SIG-M5 treated with dmso at 0.1 percent for 504 hours (cell line): ENCODE results near the gene UMAD1.
A peak's percentile ranks its signal among the peaks of the same experiment; 100 is the strongest.
"Not testable (repeated sequence)": the region's sequence is repeated elsewhere in the genome, so short reads cannot be mapped to it uniquely, and the experiment has no call there.

Source experiments
- DNase-seq: peaks from one replicate; lab custom pipeline; 2025; ENCODE audit not compliant: unreplicated experiment; lab: John Stamatoyannopoulos, UW

Gene UMAD1

DNA sequence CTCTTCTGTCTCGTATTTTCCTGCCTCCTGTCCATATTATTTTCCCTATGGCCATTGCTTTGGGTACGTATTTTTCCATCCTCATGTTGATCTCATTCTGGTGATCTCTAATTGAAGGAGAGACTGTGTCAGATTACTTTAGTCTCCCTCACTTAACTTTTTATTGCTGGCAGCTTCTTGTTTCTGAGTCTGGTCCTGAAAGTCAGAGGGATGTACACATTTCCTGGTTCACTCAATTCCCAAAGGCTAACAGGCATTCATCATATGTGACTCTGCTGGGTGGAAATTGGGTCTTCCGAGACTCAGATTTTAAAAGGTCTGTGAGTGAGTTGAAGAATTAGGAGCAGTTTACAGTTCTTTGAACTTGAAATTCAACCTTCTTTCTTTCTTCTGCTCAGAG lies 10.9 kb downstream of the UMAD1 start:
- no peak for DNase-seq

DNA sequence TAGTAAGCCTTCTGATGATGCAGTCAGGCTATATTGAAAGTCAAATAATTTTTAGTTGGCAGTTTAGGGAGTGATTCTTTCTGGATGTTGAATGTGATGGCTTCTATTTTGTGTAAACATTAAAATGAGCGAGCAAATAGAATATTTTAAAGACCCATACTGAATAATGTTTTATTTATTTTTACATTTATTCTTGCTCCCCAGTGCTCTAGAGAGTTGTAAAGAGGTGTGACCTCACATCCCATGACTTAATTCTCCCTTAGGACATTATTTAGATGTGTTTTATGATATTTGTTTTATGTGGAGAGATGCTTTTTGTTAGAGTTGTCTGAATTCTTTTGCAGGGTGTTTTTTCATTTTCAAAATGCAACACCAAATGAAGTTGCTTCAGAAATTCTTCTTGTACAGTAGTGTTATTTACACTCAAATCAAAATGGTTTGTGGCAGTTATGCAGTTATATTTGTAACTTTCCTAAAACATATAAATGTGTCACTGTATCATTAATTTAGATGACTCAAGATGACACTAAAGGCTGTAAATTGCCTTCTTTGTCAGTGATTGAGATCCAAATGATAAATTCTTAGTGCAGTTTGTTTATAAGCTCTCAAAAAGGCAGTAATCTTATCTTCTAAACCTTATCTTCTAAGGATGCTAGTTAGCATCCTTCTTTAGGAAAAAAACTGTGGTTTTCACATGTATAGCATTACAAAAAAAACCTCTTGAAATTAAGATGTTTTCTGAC lies 12.4 kb downstream of the UMAD1 start:
- no peak for DNase-seq

DNA sequence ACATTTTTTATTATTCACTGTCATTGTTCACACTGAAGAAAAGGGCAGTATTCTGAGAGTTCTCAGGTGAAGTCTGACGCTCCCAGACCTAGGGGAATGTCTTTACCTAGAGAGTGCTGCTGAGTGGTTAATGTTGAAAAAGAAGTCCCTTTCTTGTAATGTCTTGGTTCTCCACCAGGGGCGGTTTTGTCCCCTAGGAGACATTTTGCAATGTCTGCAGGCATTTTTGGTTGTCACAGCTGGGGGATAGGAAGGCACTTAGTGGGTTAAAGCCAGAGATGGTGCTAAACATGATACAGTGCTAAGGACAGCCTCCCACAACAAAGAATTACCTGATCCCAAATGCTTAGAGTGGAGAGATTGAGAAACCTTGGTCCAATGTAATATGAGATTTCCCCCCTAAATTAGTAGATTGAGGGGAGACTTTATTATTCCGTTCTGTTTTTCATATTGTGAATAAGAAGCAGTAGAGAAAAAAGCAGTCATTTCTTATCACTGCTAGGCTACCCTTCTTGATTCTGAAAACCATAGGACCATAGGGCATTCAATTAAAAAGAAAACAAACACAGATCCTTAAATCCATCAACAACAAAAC lies 13.1 kb downstream of the UMAD1 start:
- peak; percentile 30 for DNase-seq

DNA sequence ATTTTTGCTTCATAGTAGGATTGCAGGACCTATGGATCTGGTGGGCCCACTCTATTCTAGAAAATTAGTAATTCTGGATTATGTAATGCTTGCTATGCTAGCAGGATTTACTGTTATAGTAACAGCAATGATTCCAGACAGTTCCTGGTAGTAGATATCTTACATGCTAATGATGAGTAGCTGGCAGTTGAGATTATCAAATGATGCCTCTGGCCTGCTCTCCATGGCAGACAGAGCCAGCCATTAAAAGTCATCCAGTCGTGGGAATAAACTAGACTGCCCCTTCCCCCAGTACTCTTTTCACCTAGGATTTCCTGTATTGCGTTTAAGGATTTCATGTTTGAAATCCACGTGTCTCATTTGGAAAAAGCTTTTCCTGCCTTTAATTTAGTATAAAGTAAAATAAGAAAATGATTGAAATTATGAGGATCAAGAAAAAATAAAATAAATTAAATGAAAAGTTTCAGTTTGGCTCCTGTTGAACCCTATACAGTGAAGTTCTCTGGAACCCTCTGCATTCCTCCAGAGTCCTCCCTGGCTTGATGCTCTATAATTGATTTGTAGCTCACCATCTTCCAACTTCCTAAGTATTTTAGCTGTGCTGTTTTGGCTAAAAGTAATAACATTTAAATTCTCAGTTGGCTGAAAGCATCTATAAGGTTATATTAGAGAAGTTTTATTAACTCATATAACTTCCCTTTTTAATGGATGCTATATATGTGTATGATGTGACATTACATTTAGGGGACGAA lies 14.6 kb downstream of the UMAD1 start:
- DNase-seq: no peak

DNA sequence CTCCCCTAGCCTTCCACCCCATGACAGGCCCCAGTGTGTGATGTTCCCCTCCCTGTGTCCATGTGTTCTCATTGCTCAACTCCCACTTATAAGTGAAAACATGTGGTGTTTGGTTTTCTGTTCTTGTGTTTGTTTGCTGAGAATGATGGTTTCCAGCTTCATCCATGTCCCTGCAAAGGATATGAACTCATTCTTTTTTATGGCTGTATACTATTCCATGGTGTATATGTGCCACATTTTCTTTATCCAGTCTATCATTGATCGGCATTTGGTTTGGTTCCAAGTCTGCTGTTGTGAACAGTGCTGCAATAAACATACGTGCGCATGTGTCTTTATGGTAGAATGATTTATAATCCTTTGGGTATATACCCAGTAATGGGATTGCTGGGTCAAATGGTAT lies 15.9 kb downstream of the UMAD1 start:
- not testable (repeated sequence) for DNase-seq

DNA sequence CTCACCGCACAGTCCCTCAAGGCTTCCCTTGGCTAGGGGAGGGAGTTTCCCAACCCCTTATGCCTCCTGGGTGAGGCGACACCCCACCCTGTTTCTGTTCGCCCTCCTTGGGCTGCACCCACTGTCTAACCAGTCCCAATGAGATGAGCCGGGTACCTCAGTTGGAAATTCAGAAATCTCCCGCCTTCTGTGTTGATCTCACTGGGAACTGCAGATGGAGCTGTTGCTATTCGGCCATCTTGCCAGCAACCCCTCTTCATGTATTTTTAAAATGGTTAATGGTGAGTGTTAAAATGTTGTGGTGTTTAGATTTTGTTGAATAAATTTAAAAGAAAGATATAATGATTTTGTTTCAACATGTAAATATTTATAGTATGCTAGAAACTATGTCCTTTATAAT lies 22.0 kb downstream of the UMAD1 start:
- no peak for DNase-seq

DNA sequence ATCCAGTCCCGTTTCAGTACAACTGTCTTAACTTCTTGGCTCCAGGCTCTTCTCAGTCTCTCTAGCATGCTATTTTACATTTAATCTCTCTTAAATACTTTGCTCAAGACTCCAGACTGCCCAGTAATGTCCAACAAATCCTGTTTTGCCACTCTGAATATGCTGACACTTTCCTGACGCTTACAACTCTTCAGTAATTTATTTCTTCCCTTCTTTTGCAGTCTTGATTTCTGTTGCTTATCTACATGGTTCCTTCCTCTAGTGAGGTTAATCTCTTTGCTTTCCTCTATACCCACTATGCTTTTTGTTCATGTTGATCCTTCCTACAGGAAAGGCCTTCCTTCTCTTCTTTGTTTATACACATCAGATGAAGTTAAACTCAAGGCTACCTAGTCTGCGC lies 23.7 kb downstream of the UMAD1 start:
- DNase-seq: no peak

DNA sequence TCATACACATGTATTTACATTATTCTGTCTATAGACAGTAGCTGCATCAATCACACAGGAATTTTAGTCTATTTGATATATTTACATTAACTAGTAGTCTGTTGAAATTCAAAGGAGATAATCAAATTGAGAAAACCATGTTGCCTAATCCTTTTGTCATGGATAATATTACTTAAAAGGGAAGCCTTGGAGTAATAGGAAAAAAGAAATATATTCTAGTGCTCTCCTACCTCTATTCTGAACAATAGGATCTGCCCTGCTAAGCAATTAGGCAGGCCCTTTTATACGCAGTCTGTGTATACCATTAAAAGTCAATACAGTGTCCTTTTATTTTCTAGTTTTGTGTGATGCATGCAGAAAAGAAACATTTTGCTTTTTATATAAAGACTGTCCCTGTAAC lies 24.5 kb downstream of the UMAD1 start:
- no peak for DNase-seq

DNA sequence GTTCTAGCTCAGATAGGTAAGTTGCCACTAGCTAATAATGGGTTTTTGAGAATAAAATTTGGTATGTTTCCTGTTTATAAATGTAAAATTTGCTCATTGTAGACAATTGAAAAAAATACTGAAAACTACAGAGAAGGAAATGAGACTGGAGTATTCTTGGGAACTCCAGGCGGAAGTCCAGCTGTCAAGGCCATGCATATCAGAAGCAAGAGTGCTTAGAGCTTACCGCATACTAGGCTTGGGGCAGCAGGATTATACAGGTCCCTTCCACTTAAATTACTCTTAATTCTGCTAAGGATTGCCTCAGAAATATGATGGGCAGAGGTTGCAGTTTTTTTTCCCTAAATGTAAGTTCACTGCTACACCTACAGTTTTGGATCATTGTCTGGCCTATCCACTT lies 26.6 kb downstream of the UMAD1 start:
- DNase-seq: no peak

DNA sequence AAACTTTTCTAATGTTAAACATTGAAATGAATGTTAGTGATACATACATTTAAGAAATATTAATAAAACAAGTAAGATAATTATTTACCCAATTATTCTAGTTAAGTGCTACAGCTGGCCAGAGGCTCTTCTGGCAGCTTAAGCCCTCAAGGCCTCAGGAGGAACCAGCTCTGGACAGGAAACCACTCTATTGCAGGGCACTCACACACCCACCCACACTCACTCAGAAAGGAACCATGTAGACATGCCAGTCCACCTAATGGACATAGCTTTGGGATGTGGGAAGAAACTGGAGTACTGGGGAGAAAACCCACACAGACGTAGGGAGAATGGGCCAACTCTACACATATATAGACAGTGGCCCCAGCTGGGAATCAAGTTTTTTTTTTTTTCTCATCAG lies 28.2 kb downstream of the UMAD1 start:
- DNase-seq: no peak

DNA sequence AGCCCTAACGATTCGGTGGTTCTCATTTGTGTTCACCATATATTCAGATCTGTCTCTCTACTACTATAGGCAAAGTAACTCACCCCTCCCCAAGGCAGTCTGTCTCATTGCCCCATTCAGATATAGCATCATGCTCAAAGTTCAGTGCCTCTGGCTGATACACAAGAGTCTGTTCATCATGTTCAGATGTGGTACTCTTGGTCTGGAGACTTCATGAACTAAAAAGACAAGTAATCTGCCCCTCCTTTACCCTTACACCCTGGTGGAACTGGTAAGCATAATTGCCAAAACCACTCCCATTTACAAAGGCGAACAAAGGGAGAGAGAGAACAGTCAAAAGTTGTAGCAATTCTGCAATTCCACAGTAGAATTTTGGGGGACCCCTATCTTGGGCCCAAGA lies 29.9 kb downstream of the UMAD1 start:
- DNase-seq: no peak

DNA sequence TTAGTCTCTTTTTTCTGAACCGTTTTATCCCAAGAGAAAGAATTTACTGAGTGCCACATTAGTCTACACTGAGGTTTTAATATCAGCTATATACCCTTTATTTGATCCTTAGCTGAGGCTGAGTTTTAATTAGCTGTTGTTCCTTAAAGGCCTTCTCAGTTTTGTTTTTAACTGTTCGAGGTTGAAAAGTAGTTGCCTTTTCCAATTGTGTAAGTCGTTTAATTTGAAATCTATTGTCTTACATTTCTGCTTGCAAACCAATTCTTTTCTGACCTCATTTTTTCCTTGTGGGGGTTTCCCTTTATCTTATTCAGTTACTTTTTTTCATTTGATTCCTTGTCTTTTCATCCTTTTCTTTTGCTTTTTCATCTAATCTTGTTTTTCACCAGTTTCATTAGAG lies 30.8 kb downstream of the UMAD1 start:
- no peak for DNase-seq

DNA sequence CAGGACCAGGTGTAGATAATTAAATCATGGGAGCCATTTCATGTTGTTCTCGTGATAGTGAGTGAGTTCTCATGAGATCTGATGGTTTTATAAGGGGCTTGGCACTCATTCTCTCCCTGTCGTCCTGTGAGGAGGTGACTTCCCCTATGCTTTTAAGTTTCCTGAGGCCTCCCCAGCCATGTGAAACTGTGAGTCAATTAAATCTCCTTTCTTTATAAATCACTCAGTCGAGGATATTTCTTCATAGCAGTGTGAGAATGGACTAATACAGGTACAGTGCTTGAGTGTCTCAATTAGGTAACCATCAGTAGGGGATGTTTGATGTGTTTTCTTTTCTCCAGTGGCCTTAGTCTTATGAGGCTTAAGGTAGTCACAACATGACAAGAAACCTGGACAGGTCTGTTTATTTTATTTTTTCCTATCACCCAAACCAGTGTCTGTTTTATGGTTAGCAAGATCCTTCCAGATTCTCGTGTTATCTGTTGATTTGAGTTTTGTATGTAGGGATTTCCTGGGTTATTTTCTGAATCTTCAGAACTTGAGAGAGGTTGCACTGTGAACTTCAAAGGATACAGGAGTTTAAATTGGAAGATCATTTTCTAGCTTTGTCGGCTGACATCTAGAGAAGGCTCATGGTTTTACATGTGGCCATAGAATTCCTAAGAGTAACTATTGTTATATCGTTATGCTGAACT lies 32.1 kb downstream of the UMAD1 start:
- no peak for DNase-seq

DNA sequence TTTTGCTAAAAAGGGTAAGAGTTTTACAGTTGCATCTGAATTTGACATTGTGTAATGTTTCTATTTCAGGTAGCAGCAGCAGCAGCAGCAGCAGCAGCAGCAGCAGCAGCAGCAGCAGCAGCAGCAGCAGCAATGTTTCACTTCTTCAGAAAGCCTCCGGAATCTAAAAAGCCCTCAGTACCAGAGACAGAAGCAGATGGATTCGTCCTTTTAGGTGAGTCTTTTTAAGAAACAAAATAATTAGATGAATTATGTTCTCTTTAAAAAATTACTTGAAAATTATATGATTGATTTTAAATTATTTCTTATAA lies 32.6 kb downstream of the UMAD1 start:
- no peak for DNase-seq

DNA sequence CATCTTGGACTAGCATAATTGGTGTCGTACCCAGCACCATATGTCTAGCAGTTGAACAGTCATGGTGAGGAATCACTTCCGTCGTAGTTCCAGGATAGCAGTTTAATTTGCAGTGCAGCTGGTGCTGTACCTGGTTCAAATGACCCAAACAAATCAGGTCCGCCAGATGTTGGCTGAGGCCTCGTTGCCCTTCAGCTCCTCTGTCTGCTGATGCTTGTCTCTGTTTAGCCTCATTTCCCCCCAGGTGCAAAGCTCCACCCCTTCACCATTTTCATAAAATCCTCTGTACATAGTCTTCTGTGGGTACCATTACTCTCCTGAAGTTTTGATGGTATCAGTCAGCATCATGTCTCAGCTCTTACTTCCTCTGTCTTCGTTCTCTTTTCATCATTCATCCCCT lies 35.1 kb downstream of the UMAD1 start:
- no peak for DNase-seq

DNA sequence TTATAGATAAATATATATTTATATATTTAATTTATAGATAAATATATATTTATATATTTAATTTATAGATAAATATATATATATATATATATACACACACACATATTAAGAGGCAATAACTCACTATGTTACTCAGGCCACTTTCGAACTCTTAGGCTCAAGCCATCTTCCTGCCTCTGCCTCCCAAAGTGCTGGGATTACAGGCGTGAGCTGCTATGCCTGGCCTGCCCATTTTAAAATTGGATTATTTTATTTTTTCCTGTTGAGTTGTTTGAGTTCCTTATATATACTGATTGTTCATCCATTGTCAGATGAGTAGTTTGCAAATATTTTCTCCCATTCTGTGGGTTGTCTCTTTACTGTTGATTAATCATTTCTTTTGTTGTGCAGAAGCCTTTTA lies 39.1 kb downstream of the UMAD1 start:
- DNase-seq: peak; percentile 8

DNA sequence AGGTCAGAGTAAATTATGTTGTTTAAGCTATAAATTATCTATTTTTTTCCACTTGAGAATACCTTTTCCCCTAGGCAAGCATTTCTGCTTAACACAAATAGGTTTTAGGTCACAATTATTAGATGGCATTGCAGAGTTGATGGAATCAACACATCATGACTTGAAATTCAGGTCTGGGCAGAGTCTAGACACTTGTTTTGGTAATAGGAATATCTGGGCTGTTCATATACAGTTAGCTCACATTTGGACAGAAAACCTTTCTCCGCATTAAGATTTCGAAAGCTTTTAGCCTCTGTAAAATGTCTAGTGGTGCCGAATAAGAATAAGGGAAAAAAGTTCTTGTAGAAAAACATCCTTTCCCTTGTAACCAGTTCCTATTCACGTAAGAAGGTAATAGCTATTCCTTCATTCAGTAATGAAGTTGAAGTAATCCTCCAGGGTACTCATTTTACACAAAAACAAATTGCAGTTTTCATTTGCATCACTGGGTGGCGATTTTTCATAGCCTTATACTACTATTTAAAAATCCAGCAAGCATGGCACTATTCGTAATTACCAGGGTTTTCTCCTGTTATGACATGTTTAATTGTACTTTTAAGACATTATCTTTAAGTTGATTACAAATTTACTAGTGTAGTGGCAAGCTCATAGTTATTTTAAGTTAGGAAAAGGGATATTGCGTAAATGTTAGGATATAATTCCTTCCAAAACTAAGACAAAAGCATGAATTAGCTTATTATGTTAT lies 40.8 kb downstream of the UMAD1 start:
- peak; percentile 58 for DNase-seq

DNA sequence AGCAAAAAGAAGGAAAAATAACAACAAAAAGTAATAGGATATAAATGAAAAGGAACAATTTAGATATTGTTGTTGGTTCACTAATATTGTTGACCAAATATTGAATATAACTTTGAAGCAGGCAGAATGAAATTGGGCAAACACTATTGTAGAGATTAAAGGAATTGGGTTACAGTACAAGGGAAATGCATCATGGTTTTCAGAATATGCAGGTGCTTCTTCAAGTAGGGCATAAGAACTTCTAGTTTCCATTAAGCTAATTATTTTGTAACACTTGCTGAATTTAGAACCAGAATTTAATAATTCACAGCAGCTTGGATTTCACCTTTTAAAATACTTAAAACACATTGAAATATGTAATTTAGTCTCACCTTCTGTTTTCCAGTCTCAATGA lies 41.4 kb downstream of the UMAD1 start:
- DNase-seq: no peak

DNA sequence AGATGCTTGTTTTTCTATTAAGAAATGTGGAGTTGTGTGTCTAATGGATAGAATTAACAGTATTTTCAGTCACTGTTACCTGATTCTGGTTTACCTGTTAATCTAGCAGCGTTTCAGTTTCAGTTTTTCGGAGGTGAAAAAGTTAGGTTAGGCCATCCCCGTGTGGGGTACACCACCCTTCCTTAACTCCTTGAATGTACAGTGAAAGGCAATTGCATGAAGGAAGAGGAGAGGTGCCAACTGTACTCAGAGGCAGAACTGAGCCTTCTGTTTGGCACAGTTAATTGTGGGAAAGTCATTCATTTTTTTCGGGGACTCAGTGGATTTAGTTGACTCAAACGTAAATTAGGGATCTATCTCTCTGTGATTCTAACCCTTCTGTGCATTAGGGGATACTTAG lies 42.3 kb downstream of the UMAD1 start:
- no peak for DNase-seq

DNA sequence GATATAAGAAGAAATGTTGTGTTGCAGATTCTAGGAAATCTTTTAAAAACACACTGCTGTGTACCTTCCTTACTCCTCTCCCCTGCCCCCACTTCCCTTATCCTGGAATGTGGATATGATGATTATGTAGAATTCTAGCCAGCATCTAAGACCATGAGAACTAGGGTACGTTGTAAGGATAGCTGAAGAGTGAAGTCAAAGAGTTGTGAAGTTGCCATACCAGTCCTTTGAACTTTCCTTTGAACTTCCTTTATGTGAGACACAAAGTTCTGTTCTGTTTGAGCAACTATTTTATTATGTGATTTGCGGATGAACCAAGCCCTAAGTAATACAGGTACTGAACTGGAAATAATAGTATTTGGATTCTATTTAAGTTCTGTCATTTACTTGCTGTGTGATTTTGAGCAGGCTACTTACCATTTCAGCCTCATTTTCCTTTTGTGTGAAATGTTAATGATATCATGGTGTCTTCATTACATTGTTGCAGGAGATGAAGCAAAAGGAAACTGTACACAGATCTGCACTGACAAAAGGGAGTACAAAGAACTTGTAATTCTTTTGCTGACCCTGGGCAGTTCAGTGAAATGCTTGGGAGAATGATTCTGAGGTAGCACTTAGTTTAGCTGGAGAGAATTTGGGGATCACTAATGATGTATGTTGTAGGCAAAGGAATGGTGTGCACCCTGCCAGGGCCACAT lies 46.4 kb downstream of the UMAD1 start:
- no peak for DNase-seq

DNA sequence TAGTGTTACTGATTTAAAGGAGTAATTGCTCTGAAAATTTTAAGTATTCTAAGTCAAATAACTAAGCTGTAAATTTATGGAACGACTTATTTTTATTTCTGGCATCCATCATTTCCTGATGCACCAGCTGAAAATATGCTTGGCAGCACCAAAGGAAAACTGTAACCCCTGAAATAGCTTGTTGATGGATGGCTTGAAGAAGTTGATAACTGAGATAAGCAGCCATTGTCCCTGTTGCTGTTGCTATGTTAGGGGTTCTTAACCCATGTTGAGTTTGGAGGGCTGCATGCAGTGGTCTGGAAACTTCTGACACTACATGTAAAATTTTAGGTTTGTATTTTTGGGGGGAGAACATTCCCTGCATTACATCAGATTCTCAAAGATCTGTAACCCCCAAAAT lies 47.2 kb downstream of the UMAD1 start:
- DNase-seq: no peak
